H9 (cell line): Measurements from ENCODE around the gene ILF2. TPM values are rescaled to one million over a fixed set of nuclear protein-coding genes. Genes with fewer than 3 reads are reported as not detected.
A peak's percentile ranks its signal among the peaks of the same experiment; 100 is the strongest.

Experiments used
- DNase-seq: peaks from one replicate; pipeline ENCODE4 v3.0.0-alpha.2; 2017
- H2AFZ ChIP-seq: one replicate; pipeline ENCODE4 v1.6.1; 2013; ENCODE audit warnings: mild to moderate bottlenecking, low read length, control low read depth, moderate library complexity
- H2AK5ac ChIP-seq: 2 replicates; pipeline ENCODE4 v1.6.1; 2013; ENCODE audit warnings: low read length, control low read depth, mixed read lengths; ENCODE audit not compliant: insufficient read length
- H2BK120ac ChIP-seq: one replicate; pipeline ENCODE4 v1.6.1; 2013; ENCODE audit warnings: low read depth, mild to moderate bottlenecking, low read length, control low read depth, inconsistent platforms; ENCODE audit not compliant: poor library complexity, severe bottlenecking
- H2BK12ac ChIP-seq: 2 replicates; pipeline ENCODE4 v1.6.1; 2013; ENCODE audit warnings: low read length, control low read depth, mixed read lengths, low read depth; ENCODE audit not compliant: insufficient read length
- H2BK15ac ChIP-seq: 2 replicates; pipeline ENCODE4 v1.6.1; 2013; ENCODE audit warnings: low read depth, low read length, control low read depth
- H2BK20ac ChIP-seq: one replicate; pipeline ENCODE4 v1.6.1; 2013; ENCODE audit warnings: low read depth, mild to moderate bottlenecking, low read length, control low read depth, inconsistent platforms; ENCODE audit not compliant: poor library complexity, severe bottlenecking
- H2BK5ac ChIP-seq: 2 replicates; pipeline ENCODE4 v1.6.1; 2013; ENCODE audit warnings: low read length, control low read depth, mixed read lengths; ENCODE audit not compliant: insufficient read length
- H3K14ac ChIP-seq: 2 replicates; pipeline ENCODE4 v1.6.1; 2013; ENCODE audit warnings: low read length, control low read depth; ENCODE audit not compliant: insufficient read depth
- H3K18ac ChIP-seq: 2 replicates; pipeline ENCODE4 v1.6.1; 2013; ENCODE audit warnings: low read depth, mild to moderate bottlenecking, mixed read lengths, low read length, control low read depth; ENCODE audit not compliant: insufficient read length
- H3K23ac ChIP-seq: 2 replicates; pipeline ENCODE4 v1.6.1; 2013; ENCODE audit warnings: low read length, control low read depth, mixed read lengths, low read depth; ENCODE audit not compliant: insufficient read length
- H3K23me2 ChIP-seq: 2 replicates; pipeline ENCODE4 v1.6.1; 2013; ENCODE audit warnings: low read depth, mild to moderate bottlenecking, mixed read lengths, low read length, control low read depth; ENCODE audit not compliant: insufficient read length, poor library complexity, severe bottlenecking
- H3K27ac ChIP-seq: 2 replicates; pipeline ENCODE4 v1.5.1; 2013; ENCODE audit warnings: low read length, control low read depth, mixed read lengths, low read depth; ENCODE audit not compliant: insufficient read length
- H3K27me3 ChIP-seq: 2 replicates; pipeline ENCODE4 v1.6.1; 2013; ENCODE audit warnings: low read length, control low read depth, inconsistent platforms; ENCODE audit not compliant: insufficient read depth
- H3K4ac ChIP-seq: 2 replicates; pipeline ENCODE4 v1.6.1; 2013; ENCODE audit warnings: low read depth, mild to moderate bottlenecking, control low read depth, inconsistent platforms, low read length, moderate library complexity
- H3K4me1 ChIP-seq: 2 replicates; pipeline ENCODE4 v1.6.1; 2013; ENCODE audit warnings: low read length, control low read depth, inconsistent platforms; ENCODE audit not compliant: insufficient read depth
- H3K4me2 ChIP-seq: 2 replicates; pipeline ENCODE4 v1.6.1; 2013; ENCODE audit warnings: low read length, control low read depth, mixed read lengths; ENCODE audit not compliant: insufficient read length, insufficient read depth
- H3K56ac ChIP-seq: 2 replicates; pipeline ENCODE4 v1.6.1; 2013; ENCODE audit warnings: low read depth, mild to moderate bottlenecking, mixed read lengths, low read length, control low read depth; ENCODE audit not compliant: insufficient read length
- H3K79me1 ChIP-seq: 2 replicates; pipeline ENCODE4 v1.6.1; 2013; ENCODE audit warnings: low read depth, mild to moderate bottlenecking, moderate library complexity, low read length, control low read depth, inconsistent platforms; ENCODE audit not compliant: insufficient read depth, poor library complexity, severe bottlenecking
- H3K79me2 ChIP-seq: 2 replicates; pipeline ENCODE4 v1.6.1; 2013; ENCODE audit warnings: low read length, control low read depth, inconsistent platforms; ENCODE audit not compliant: insufficient read depth
- H3K9ac ChIP-seq: 2 replicates; pipeline ENCODE4 v1.6.1; 2013; ENCODE audit warnings: low read length, control low read depth, mixed read lengths; ENCODE audit not compliant: insufficient read length; ENCODE audit errors: extremely low read depth
- H3K9me3 ChIP-seq: one replicate; pipeline ENCODE4 v1.6.1; 2013; ENCODE audit warnings: low read depth, low read length, inconsistent platforms; ENCODE audit not compliant: control insufficient read depth
- H3T11ph ChIP-seq: one replicate; pipeline ENCODE4 v1.6.1; 2013; ENCODE audit warnings: mild to moderate bottlenecking, low read length, control low read depth, inconsistent platforms
- H4K20me1 ChIP-seq: one replicate; pipeline ENCODE4 v1.6.1; 2013; ENCODE audit not compliant: control insufficient read depth, insufficient read length, insufficient read depth
- H4K5ac ChIP-seq: 2 replicates; pipeline ENCODE4 v1.6.1; 2013; ENCODE audit warnings: low read depth, mild to moderate bottlenecking, mixed read lengths, low read length, control low read depth; ENCODE audit not compliant: insufficient read length
- H4K8ac ChIP-seq: replicated peaks from 2 replicates; pipeline ENCODE4 v1.6.1; 2013; ENCODE audit warnings: low read length, control low read depth, mixed read lengths, low read depth; ENCODE audit not compliant: insufficient read length
- H4K91ac ChIP-seq: 2 replicates; pipeline ENCODE4 v1.6.1; 2013; ENCODE audit warnings: low read depth, mild to moderate bottlenecking, moderate library complexity, mixed read lengths, low read length, control low read depth; ENCODE audit not compliant: insufficient read length
- H3K27ac Mint-ChIP-seq, 3 experiments: 2 replicates in 2 of 3; 3 replicates in 1 of 3; pipeline ENCODE4 v1.8.0; 2020 to 2021; ENCODE audit warnings: mixed read lengths in 3 of 3, mild to moderate bottlenecking in 1 of 3, moderate library complexity in 1 of 3
- H3K27me3 Mint-ChIP-seq: 2 replicates; pipeline ENCODE4 v1.8.0; 2021; ENCODE audit warnings: low read depth, mild to moderate bottlenecking, moderate library complexity, mixed read lengths
- H3K36me3 Mint-ChIP-seq, 3 experiments: 2 replicates in 2 of 3; 3 replicates in 1 of 3; pipeline ENCODE4 v1.8.0; 2020 to 2021; ENCODE audit warnings: low read depth in 3 of 3, mixed read lengths in 3 of 3; ENCODE audit not compliant: insufficient read depth in 1 of 3
- H3K4me1 Mint-ChIP-seq, 2 experiments: 2 replicates each; pipeline ENCODE4 v1.8.0; 2020; ENCODE audit warnings: mixed read lengths in 2 of 2
- H3K4me3 Mint-ChIP-seq, 2 experiments: 2 replicates in 1 of 2; 3 replicates in 1 of 2; pipeline ENCODE4 v1.8.0; 2020 to 2021; ENCODE audit warnings: mild to moderate bottlenecking in 2 of 2, mixed read lengths in 2 of 2, moderate library complexity in 1 of 2
- H3K9me3 Mint-ChIP-seq, 2 experiments: 2 replicates in 1 of 2; 3 replicates in 1 of 2; pipeline ENCODE4 v1.8.0; 2020; ENCODE audit warnings: mild to moderate bottlenecking in 2 of 2, mixed read lengths in 2 of 2, moderate library complexity in 1 of 2
- WGBS: extraction: QIAGEN DNeasy Blood & Tissue Kit; methylation state at CpG from one replicate; pipeline ENCODE4 v1.1.7; 2013; ENCODE audit warnings: missing lambda C conversion rate, low lambda C conversion rate, mixed read lengths; ENCODE audit not compliant: insufficient read length; ENCODE audit errors: extremely low coverage; 5-methylcytosine and 5-hydroxymethylcytosine counted together
- total RNA-seq: library from RNA; stranded (reverse); gene quantifications from 2 replicates; pipeline ENCODE4 v1.2.1, GENCODE V29; 2021
- TF ChIP-seq, protein P1 (sequence below): fragments of 200-600 bp; sonication (generic); conservative IDR thresholded peaks from 3 replicates; pipeline ENCODE4 v1.8.0; 2021; ENCODE audit warnings: antibody characterized with exemption, mild to moderate bottlenecking

The ILF2 gene
- total RNA-seq, 1 experiment from 2014 or later = 357 TPM

GRCh38 chr1:153698923-153699714 is 28.3 kb upstream of the ILF2 start:
- no peak overlapping the region for H3T11ph ChIP-seq
- H3K79me2 ChIP-seq = no peaks in the 10 kb centered on the region
- no CpG with 5 or more reads among the region's 6 CpGs for WGBS
- H2AK5ac ChIP-seq = no peak overlapping the region
- no peaks in the 10 kb centered on the region for H3K27me3 ChIP-seq
- H4K91ac ChIP-seq = no peak overlapping the region
- H3K23ac ChIP-seq = no peak overlapping the region
- no peak overlapping the region for H2BK15ac ChIP-seq
- H2AFZ ChIP-seq = no peak overlapping the region
- no peak overlapping the region for H3K4ac ChIP-seq
- H3K79me1 ChIP-seq = no peaks in the 10 kb centered on the region
- H3K18ac ChIP-seq = no peak overlapping the region
- no peaks in the 10 kb centered on the region for H3K9me3 Mint-ChIP-seq
- no peak overlapping the region for H3K4me3 Mint-ChIP-seq
- H3K4me1 ChIP-seq = peaks cover 12% of the 10 kb centered on the region; the same call in 1 of the 2 replicates
- H2BK5ac ChIP-seq = no peak overlapping the region
- H3K27me3 Mint-ChIP-seq = no peaks in the 10 kb centered on the region
- peak overlapping the region in 1 of 3 experiments; percentile 48; a peak in 1 of 7 replicates for H3K27ac Mint-ChIP-seq
- no peak overlapping the region for H4K8ac ChIP-seq
- H2BK20ac ChIP-seq = no peak overlapping the region
- no peaks in the 10 kb centered on the region for H3K23me2 ChIP-seq
- no peak overlapping the region for H3K14ac ChIP-seq
- no peak overlapping the region for H2BK120ac ChIP-seq
- no peak overlapping the region for H3K4me2 ChIP-seq
- H3K36me3 Mint-ChIP-seq = no peaks in the 10 kb centered on the region
- DNase-seq = no peak
- no peak overlapping the region for H4K5ac ChIP-seq
- no peak overlapping the region for H2BK12ac ChIP-seq
- H3K9me3 ChIP-seq = no peaks in the 10 kb centered on the region
- H3K9ac ChIP-seq = no peak overlapping the region
- H4K20me1 ChIP-seq = no peaks in the 10 kb centered on the region
- no peak overlapping the region for H3K56ac ChIP-seq
- H3K4me1 Mint-ChIP-seq = peaks cover 22 to 23% of the 10 kb centered on the region in 2 experiments
- TF ChIP-seq, protein P1, sequence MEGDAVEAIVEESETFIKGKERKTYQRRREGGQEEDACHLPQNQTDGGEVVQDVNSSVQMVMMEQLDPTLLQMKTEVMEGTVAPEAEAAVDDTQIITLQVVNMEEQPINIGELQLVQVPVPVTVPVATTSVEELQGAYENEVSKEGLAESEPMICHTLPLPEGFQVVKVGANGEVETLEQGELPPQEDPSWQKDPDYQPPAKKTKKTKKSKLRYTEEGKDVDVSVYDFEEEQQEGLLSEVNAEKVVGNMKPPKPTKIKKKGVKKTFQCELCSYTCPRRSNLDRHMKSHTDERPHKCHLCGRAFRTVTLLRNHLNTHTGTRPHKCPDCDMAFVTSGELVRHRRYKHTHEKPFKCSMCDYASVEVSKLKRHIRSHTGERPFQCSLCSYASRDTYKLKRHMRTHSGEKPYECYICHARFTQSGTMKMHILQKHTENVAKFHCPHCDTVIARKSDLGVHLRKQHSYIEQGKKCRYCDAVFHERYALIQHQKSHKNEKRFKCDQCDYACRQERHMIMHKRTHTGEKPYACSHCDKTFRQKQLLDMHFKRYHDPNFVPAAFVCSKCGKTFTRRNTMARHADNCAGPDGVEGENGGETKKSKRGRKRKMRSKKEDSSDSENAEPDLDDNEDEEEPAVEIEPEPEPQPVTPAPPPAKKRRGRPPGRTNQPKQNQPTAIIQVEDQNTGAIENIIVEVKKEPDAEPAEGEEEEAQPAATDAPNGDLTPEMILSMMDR = no peak
- no peak overlapping the region for H3K27ac ChIP-seq
